Endodermal cell (in vitro differentiated cells): Measurements from ENCODE around the gene NEURL2. TPM values are rescaled to one million over a fixed set of nuclear protein-coding genes. Genes with fewer than 3 reads are reported as not detected.

ENCODE experiments used
- DNase-seq: peaks from one replicate; pipeline ENCODE4 v3.0.0-alpha.2; 2017
- H3K27ac ChIP-seq: 2 replicates; pipeline ENCODE4 v1.5.1; 2013; ENCODE audit warnings: mild to moderate bottlenecking, low read depth, low read length, moderate library complexity
- H3K27me3 ChIP-seq: 2 replicates; pipeline ENCODE4 v1.6.1; 2013; ENCODE audit warnings: mild to moderate bottlenecking, low read length, moderate library complexity; ENCODE audit not compliant: insufficient read depth, control insufficient read depth, poor library complexity, severe bottlenecking
- H3K36me3 ChIP-seq: 2 replicates; pipeline ENCODE4 v1.7.0; 2013; ENCODE audit warnings: mild to moderate bottlenecking, low read length, moderate library complexity; ENCODE audit not compliant: control insufficient read depth, insufficient read depth
- H3K4me1 ChIP-seq: one replicate; pipeline ENCODE4 v1.7.0; 2013; ENCODE audit warnings: low read length; ENCODE audit not compliant: control insufficient read depth, insufficient read depth
- H3K4me3 ChIP-seq: 2 replicates; pipeline ENCODE4 v1.5.1; 2013; ENCODE audit warnings: mild to moderate bottlenecking, low read length, moderate library complexity
- H3K9ac ChIP-seq: 2 replicates; pipeline ENCODE4 v1.6.1; 2013; ENCODE audit warnings: mild to moderate bottlenecking, low read length, moderate library complexity; ENCODE audit not compliant: poor library complexity, severe bottlenecking; ENCODE audit errors: extremely low read depth
- H3K9me3 ChIP-seq: 2 replicates; pipeline ENCODE4 v1.6.1; 2013; ENCODE audit warnings: mild to moderate bottlenecking, low read length, moderate library complexity; ENCODE audit not compliant: control insufficient read depth
- H3K27ac Mint-ChIP-seq: 2 replicates; pipeline ENCODE4 v1.8.0; 2020; ENCODE audit warnings: mixed read lengths
- H3K27me3 Mint-ChIP-seq: 2 replicates; pipeline ENCODE4 v1.8.0; 2021; ENCODE audit warnings: mild to moderate bottlenecking, mixed read lengths; ENCODE audit not compliant: insufficient read depth
- H3K36me3 Mint-ChIP-seq: 2 replicates; pipeline ENCODE4 v1.8.0; 2020; ENCODE audit warnings: low read depth, mixed read lengths
- H3K4me1 Mint-ChIP-seq: 2 replicates; pipeline ENCODE4 v1.8.0; 2020; ENCODE audit warnings: mixed read lengths
- H3K4me3 Mint-ChIP-seq: 2 replicates; pipeline ENCODE4 v1.8.0; 2020; ENCODE audit warnings: mild to moderate bottlenecking, moderate library complexity, mixed read lengths
- H3K9me3 Mint-ChIP-seq: 2 replicates; pipeline ENCODE4 v1.8.0; 2020; ENCODE audit warnings: mild to moderate bottlenecking, mixed read lengths
- CTCF ChIP-seq: fragments of 200-600 bp; sonication (generic); conservative IDR thresholded peaks from 2 replicates; pipeline ENCODE4 v1.5.0; 2021; ENCODE audit warnings: antibody characterized with exemption, mild to moderate bottlenecking
- WGBS, 2 experiments: methylation state at CpG; one replicate each; pipeline versions ENCODE4 v1.1.5 to v1.1.7; 2013; ENCODE audit warnings: missing lambda C conversion rate in 2 of 2, mixed read lengths in 1 of 2; ENCODE audit not compliant: insufficient coverage in 1 of 2, insufficient read length in 1 of 2; 5-methylcytosine and 5-hydroxymethylcytosine counted together
- total RNA-seq, 2 donors: library from RNA; stranded (reverse); fragmentation: NEBNext Ultra II Directional in 1 of 2; extraction: Animal tissue kit (Norgen Biotek cat#: 25700) in 1 of 2; gene quantifications; 2 replicates in 1 of 2; 3 replicates in 1 of 2; pipeline ENCODE4 v1.2.1, GENCODE V29; 2021

Gene NEURL2
- total RNA-seq, 2 donors from 2014 or later, result 4.4 to 6.4 TPM

DNA sequence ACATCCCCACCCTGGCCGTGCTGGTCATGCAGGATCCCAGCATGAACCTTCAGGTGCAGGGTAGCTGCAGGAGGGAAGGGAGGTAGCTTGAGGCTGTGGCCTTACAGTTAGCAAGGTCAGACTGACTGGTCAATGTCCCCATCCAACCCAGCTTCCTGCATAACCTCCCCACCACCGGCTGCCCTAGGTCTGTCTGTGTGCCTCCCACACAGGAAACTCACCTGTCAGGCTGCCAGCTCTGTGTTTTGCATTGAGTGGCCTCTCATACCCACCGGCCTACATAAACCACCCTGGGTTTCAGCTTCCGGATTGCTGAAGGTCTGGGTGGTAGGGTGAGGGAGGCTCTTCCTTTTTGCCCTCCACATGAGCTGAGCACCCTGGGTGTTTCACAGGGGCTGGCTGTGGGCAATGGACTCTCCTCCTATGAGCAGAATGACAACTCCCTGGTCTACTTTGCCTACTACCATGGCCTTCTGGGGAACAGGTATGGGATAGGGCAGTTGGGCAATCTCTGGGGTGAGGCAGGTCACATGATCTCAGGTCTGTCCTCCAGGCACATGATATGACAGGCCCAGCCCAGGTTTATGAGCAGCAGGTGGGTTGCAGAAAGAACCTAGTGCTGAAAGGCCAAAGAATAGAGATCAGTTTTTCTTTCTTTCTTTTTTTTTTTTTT lies 2.0 kb upstream of the NEURL2 start:
- 93% methylated on average over 4 of the region's 4 CpGs; no CpG with 5 or more reads in 1 of the 2 experiments for WGBS, 2 experiments
- peaks cover 4% of the 10 kb centered on the region for H3K4me1 Mint-ChIP-seq
- H3K9me3 ChIP-seq, result no peaks in the 10 kb centered on the region
- H3K9me3 Mint-ChIP-seq, result no peaks in the 10 kb centered on the region
- H3K27ac Mint-ChIP-seq, result no peak overlapping the region
- no peak overlapping the region for H3K4me3 ChIP-seq
- H3K4me3 Mint-ChIP-seq, result peak overlapping the region; percentile 77
- H3K36me3 Mint-ChIP-seq, result peaks cover 30% of the 10 kb centered on the region
- H3K27me3 Mint-ChIP-seq, result no peaks in the 10 kb centered on the region
- H3K4me1 ChIP-seq, result no peaks in the 10 kb centered on the region
- H3K36me3 ChIP-seq, result peaks cover 38% of the 10 kb centered on the region
- no peak overlapping the region for H3K27ac ChIP-seq
- H3K27me3 ChIP-seq, result no peaks in the 10 kb centered on the region
- H3K9ac ChIP-seq, result no peak overlapping the region
- no peak for TF ChIP-seq CTCF
- DNase-seq, result no peak

GRCh38 chr20:45892049-45892825 lies 1.2 kb upstream of the NEURL2 start:
- Histone ChIP-seq H3K4me3 (peak overlapping the region; percentile 88), H3K4me1 (no peaks in the 10 kb centered on the region), H3K36me3 (peaks cover 30% of the 10 kb centered on the region), H3K9me3 (no peaks in the 10 kb centered on the region), H3K9ac (peak overlapping the region; percentile 62), H3K27me3 (no peaks in the 10 kb centered on the region), H3K27ac (no peak overlapping the region)
- H3K4me3 Mint-ChIP-seq, result peak overlapping the region; percentile 77
- H3K4me1 Mint-ChIP-seq, result peaks cover 4% of the 10 kb centered on the region
- peaks cover 26% of the 10 kb centered on the region for H3K36me3 Mint-ChIP-seq
- no peaks in the 10 kb centered on the region for H3K9me3 Mint-ChIP-seq
- peak; percentile 31 for TF ChIP-seq CTCF
- peak overlapping the region; percentile 58 for H3K27ac Mint-ChIP-seq
- WGBS, 2 experiments, result 84 to 86% methylated on average over 7 to 9 of the region's 9 CpGs
- peak; percentile 63 for DNase-seq
- H3K27me3 Mint-ChIP-seq, result no peaks in the 10 kb centered on the region

GRCh38 chr20:45890077-45890984 lies 677 bp downstream of the NEURL2 start:
- no peaks in the 10 kb centered on the region for H3K9me3 Mint-ChIP-seq
- Histone ChIP-seq H3K27me3 (no peaks in the 10 kb centered on the region), H3K9ac (peak overlapping the region; percentile 62), H3K27ac (no peak overlapping the region), H3K9me3 (no peaks in the 10 kb centered on the region), H3K36me3 (peaks cover 25% of the 10 kb centered on the region), H3K4me1 (no peaks in the 10 kb centered on the region), H3K4me3 (peak overlapping the region; percentile 88)
- DNase-seq, result peak; percentile 96
- H3K4me3 Mint-ChIP-seq, result peak overlapping the region; percentile 77
- no peaks in the 10 kb centered on the region for H3K27me3 Mint-ChIP-seq
- peak overlapping the region; percentile 89 for H3K27ac Mint-ChIP-seq
- peaks cover 4% of the 10 kb centered on the region for H3K4me1 Mint-ChIP-seq
- WGBS, 2 experiments, result 3 to 6% methylated on average over 40 to 79 of the region's 79 CpGs
- peaks cover 16% of the 10 kb centered on the region for H3K36me3 Mint-ChIP-seq
- TF ChIP-seq CTCF, result peak; percentile 90
